Endothelial cell of umbilical vein (primary cell): ENCODE data around the gene SLC13A1. TPM values are rescaled to one million over a fixed set of nuclear protein-coding genes. Genes with fewer than 3 reads are reported as not detected.

ENCODE experiments used
- BruUV-seq: library from RNA; stranded (reverse); fragments of 400-500 nt; replicated peaks from 2 replicates; lab custom pipeline; 2021; lab: Mats Ljungman, UMichigan
- CTCF ChIA-PET: fragments of 300-600, 350-600 bp; sonication (Branson Sonifier 250); formaldehyde crosslinking; loops from one replicate; lab custom pipeline; 2021; ENCODE audit warnings: antibody characterized with exemption, inconsistent platforms; lab: Charles Lee
- POLR2A ChIA-PET: fragments of 300-600, 350-600 bp; sonication (Branson Sonifier 250); formaldehyde crosslinking; loops from one replicate; lab custom pipeline; 2021; ENCODE audit warnings: antibody characterized with exemption, inconsistent platforms; lab: Charles Lee
- DNase-seq: peaks from one replicate; pipeline ENCODE4 v3.0.0-alpha.2; 2011; ENCODE audit warnings: low read depth, low spot score
- FAIRE-seq: peaks from 2 replicates; lab custom pipeline; 2011; peaks lifted over from hg19 to GRCh38; lab: Jason Lieb, UNC
- H2AFZ ChIP-seq: 2 replicates; pipeline ENCODE4 v1.6.0; 2012; ENCODE audit warnings: low read depth, low read length, control low read depth, inconsistent platforms
- H3K27ac ChIP-seq: 2 replicates; pipeline ENCODE4 v1.5.1; 2011; ENCODE audit warnings: low read depth, mild to moderate bottlenecking, control low read depth, low read length, moderate library complexity; ENCODE audit not compliant: insufficient read depth
- H3K27me3 ChIP-seq, 2 experiments: 2 replicates each; pipeline versions ENCODE4 v1.6.0 to v1.6.1; 2011; ENCODE audit warnings: low read length in 2 of 2, mixed read lengths in 1 of 2; ENCODE audit not compliant: control insufficient read depth in 2 of 2, insufficient read depth in 2 of 2
- H3K36me3 ChIP-seq, 2 experiments: 2 replicates in 1 of 2; 3 replicates in 1 of 2; pipeline ENCODE4 v1.5.1; 2011; ENCODE audit warnings: low read length in 2 of 2, mild to moderate bottlenecking in 1 of 2, moderate library complexity in 1 of 2; ENCODE audit not compliant: control insufficient read depth in 2 of 2, insufficient read depth in 2 of 2; ENCODE audit errors: extremely low read depth in 1 of 2
- H3K4me1 ChIP-seq: 3 replicates; pipeline ENCODE4 v1.5.1; 2011; ENCODE audit warnings: mild to moderate bottlenecking, low read length; ENCODE audit not compliant: control insufficient read depth, insufficient read depth; ENCODE audit errors: extremely low read depth
- H3K4me2 ChIP-seq: 2 replicates; pipeline ENCODE4 v1.6.1; 2011; ENCODE audit warnings: low read length, control low read depth, mixed read lengths; ENCODE audit not compliant: insufficient read depth
- H3K4me3 ChIP-seq, 3 experiments: fragments of 200-600 bp in 1 of 3; sonication (generic), shearing (Covaris generic) in 1 of 3; replicated peaks in 1 of 3; 2 replicates each; pipeline ENCODE4 v1.5.1; 2011 to 2016; ENCODE audit warnings: control low read depth in 3 of 3, low read length in 3 of 3, mild to moderate bottlenecking in 2 of 3, inconsistent platforms in 1 of 3, low read depth in 1 of 3, moderate library complexity in 1 of 3; ENCODE audit not compliant: insufficient read depth in 1 of 3
- H3K79me2 ChIP-seq: 2 replicates; pipeline ENCODE4 v1.6.0; 2012; ENCODE audit warnings: low read length, inconsistent platforms; ENCODE audit not compliant: control insufficient read depth, insufficient read depth
- H3K9ac ChIP-seq: replicated peaks from 2 replicates; pipeline ENCODE3; 2011; ENCODE audit warnings: low read length, control low read depth; ENCODE audit not compliant: insufficient read depth; ENCODE audit errors: extremely low read depth
- H3K9me1 ChIP-seq: replicated peaks from 3 replicates; pipeline ENCODE4 v1.6.0; 2011; ENCODE audit warnings: mild to moderate bottlenecking, low read length; ENCODE audit not compliant: control insufficient read depth, insufficient read depth; ENCODE audit errors: extremely low read depth
- H3K9me3 ChIP-seq: replicated peaks from 2 replicates; pipeline ENCODE4 v1.5.1; 2012; ENCODE audit warnings: low read length, inconsistent platforms; ENCODE audit not compliant: control insufficient read depth, insufficient read depth
- H4K20me1 ChIP-seq: replicated peaks from 2 replicates; pipeline ENCODE3; 2011; ENCODE audit warnings: mild to moderate bottlenecking, low read length; ENCODE audit not compliant: control insufficient read depth, insufficient read depth; ENCODE audit errors: extremely low read depth
- EZH2 ChIP-seq: IDR thresholded peaks from 2 replicates; pipeline ENCODE4 v1.6.1; 2012; ENCODE audit warnings: borderline replicate concordance, low read depth, mild to moderate bottlenecking, moderate library complexity, low read length, inconsistent platforms; ENCODE audit not compliant: severe bottlenecking
- FOS ChIP-seq: IDR thresholded peaks from 2 replicates; pipeline ENCODE4 v1.6.1; 2011; ENCODE audit warnings: mild to moderate bottlenecking, low read length, moderate library complexity, borderline replicate concordance; ENCODE audit not compliant: insufficient read depth
- GATA2 ChIP-seq: IDR thresholded peaks from 2 replicates; pipeline ENCODE4 v1.7.0; 2011; ENCODE audit warnings: low read depth, mild to moderate bottlenecking, moderate library complexity, mixed read lengths, low read length; ENCODE audit not compliant: insufficient read length, insufficient read depth
- JUN ChIP-seq: IDR thresholded peaks from 2 replicates; pipeline ENCODE4 v1.6.1; 2011; ENCODE audit warnings: borderline replicate concordance, low read depth; ENCODE audit not compliant: insufficient read length, insufficient read depth
- MYC ChIP-seq: IDR thresholded peaks from one replicate; pipeline ENCODE4 v1.6.1; 2011; ENCODE audit warnings: mild to moderate bottlenecking, low read depth, low read length
- POLR2A ChIP-seq: IDR thresholded peaks from 2 replicates; pipeline ENCODE4 v1.6.1; 2012; ENCODE audit warnings: low read depth, mild to moderate bottlenecking, control low read depth, low read length
- POLR2AphosphoS5 ChIP-seq: IDR thresholded peaks from 2 replicates; pipeline ENCODE4 v1.6.1; 2012; ENCODE audit warnings: low read depth, mild to moderate bottlenecking, control low read depth, low read length, moderate library complexity; ENCODE audit not compliant: insufficient read depth
- dilution Hi-C: fragments of 300-500 bp; cut with MboI; formaldehyde crosslinking; loops from one replicate; pipeline ENCODE4 v1.15.0; 2019; ENCODE audit warnings: low sequenced_read_pairs; ENCODE audit not compliant: extremely low pct_ligation_motif_present
- intact Hi-C: fragments of 100-400 bp; cut with micrococcal nuclease; formaldehyde crosslinking; loops from one replicate; pipeline ENCODE4 v1.10.0; 2022
- polyA plus RNA-seq, 4 experiments: library from polyadenylated mRNA; depleted of rRNA in 3 of 4; stranded (reverse) in 3 of 4; unstranded in 1 of 4; fragments of >200 nt; gene quantifications; 2 replicates each; pipeline versions ENCODE4 v1.2.1 to v1.2.3, GENCODE V29; 2011 to 2012; ENCODE audit warnings: missing spikeins in 1 of 4
- total RNA-seq: library from RNA; stranded (reverse); gene quantifications from 2 replicates; pipeline ENCODE4 v1.2.3, GENCODE V29; 2021
- TF ChIP-seq, protein P1 (sequence below), 2 donors: IDR thresholded peaks; 1 replicate in 1 of 2; 2 replicates in 1 of 2; pipeline ENCODE4 v1.5.1; 2011; ENCODE audit warnings: low read length in 2 of 2, mild to moderate bottlenecking in 2 of 2, moderate library complexity in 2 of 2, control low read depth in 1 of 2, inconsistent platforms in 1 of 2, low read depth in 1 of 2; ENCODE audit not compliant: insufficient read depth in 1 of 2; ENCODE audit errors: extremely low read depth in 1 of 2
- TF ChIP-seq, protein P2 (sequence below): IDR thresholded peaks from 2 replicates; pipeline ENCODE4 v1.6.1; 2011; ENCODE audit not compliant: insufficient read depth, insufficient read length

The SLC13A1 gene
- total and polyA plus RNA-seq, 2 donors (not counting 3 experiments of a cell fraction or from before 2014, with no cell fraction given): not detected

DNA sequence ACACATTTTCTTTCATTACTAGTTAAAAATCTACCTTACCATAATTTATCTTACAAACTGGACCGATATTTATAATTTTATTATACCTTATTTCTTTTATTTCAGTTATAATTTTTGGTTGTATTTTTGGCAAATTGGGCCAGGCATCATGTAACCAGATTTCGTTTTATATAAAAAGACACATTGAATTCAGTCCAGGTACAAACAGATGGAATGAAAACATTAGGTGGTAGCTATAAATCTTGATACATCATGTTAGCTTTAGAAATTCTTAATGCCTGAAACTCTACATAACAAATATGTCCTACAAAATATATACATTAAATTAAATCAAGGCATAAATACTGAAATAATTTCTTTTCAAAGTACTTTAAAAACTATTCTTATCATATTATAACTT is 73.1 kb downstream of the SLC13A1 start:
- dilution Hi-C loops: no loop called here

More for the DNA sequence above, 73.1 kb downstream of the SLC13A1 start:
- H3K27ac ChIP-seq: no peak overlapping the region
- no TSS peak for BruUV-seq
- FAIRE-seq: no peak
- no peaks in the 10 kb centered on the region for H3K4me1 ChIP-seq
- H3K9me1 ChIP-seq: no peaks in the 10 kb centered on the region
- H3K79me2 ChIP-seq: no peaks in the 10 kb centered on the region
- TF ChIP-seq FOS: no peak
- no peak for TF ChIP-seq POLR2AphosphoS5
- TF ChIP-seq, protein P1, sequence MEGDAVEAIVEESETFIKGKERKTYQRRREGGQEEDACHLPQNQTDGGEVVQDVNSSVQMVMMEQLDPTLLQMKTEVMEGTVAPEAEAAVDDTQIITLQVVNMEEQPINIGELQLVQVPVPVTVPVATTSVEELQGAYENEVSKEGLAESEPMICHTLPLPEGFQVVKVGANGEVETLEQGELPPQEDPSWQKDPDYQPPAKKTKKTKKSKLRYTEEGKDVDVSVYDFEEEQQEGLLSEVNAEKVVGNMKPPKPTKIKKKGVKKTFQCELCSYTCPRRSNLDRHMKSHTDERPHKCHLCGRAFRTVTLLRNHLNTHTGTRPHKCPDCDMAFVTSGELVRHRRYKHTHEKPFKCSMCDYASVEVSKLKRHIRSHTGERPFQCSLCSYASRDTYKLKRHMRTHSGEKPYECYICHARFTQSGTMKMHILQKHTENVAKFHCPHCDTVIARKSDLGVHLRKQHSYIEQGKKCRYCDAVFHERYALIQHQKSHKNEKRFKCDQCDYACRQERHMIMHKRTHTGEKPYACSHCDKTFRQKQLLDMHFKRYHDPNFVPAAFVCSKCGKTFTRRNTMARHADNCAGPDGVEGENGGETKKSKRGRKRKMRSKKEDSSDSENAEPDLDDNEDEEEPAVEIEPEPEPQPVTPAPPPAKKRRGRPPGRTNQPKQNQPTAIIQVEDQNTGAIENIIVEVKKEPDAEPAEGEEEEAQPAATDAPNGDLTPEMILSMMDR (IDR thresholded peaks at IDR 0.05; ENCODE audit: extremely low read depth in 1 of 2, insufficient read depth in 1 of 2, low read depth in 1 of 2, low read length in 2 of 2): no peak
- no peak for TF ChIP-seq MYC
- TF ChIP-seq EZH2: no peak
- TF ChIP-seq POLR2A: no peak
- no peak for TF ChIP-seq GATA2
- no peak for TF ChIP-seq JUN
- TF ChIP-seq, protein P2, sequence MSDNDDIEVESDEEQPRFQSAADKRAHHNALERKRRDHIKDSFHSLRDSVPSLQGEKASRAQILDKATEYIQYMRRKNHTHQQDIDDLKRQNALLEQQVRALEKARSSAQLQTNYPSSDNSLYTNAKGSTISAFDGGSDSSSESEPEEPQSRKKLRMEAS: no peak
- intact Hi-C loops: no loop called here
- ChIA-PET CTCF (interaction anchor here (0.8 to 2.1 kb wide), 8 partner anchors 10 to 576 kb away, joined by 3 to 6 read pairs (median 3); no protein-coding TSS in a partner anchor), POLR2A (no interaction called here)
- no peak overlapping the region for H3K4me2 ChIP-seq
- H4K20me1 ChIP-seq: no peaks in the 10 kb centered on the region
- H3K9me3 ChIP-seq: no peaks in the 10 kb centered on the region
- H3K9ac ChIP-seq: no peak overlapping the region
- no peaks in the 10 kb centered on the region for H3K27me3 ChIP-seq
- DNase-seq: no peak
- no peak overlapping the region for H3K4me3 ChIP-seq
- H3K36me3 ChIP-seq: no peaks in the 10 kb centered on the region
- no peak overlapping the region for H2AFZ ChIP-seq
